Esophagus muscularis mucosa (tissue), 4 donors: ENCODE results near the gene PFDN5.

ENCODE experiments used
- EP300 ChIP-seq: sonication (generic); formaldehyde crosslinking; IDR thresholded peaks from one replicate; pipeline ENCODE4 v1.6.1; 2017; ENCODE audit warnings: antibody characterized with exemption
- POLR2AphosphoS5 ChIP-seq, 2 donors: sonication (generic); formaldehyde crosslinking; IDR thresholded peaks; one replicate each; pipeline ENCODE4 v1.6.1; 2017; ENCODE audit warnings: antibody characterized with exemption in 2 of 2
- TF ChIP-seq, protein P1 (sequence below), 3 experiments: fragments of 200-600 bp in 2 of 3; fragments of 450-650 bp in 1 of 3; sonication (generic) in 2 of 3; IDR thresholded peaks; one replicate each; pipeline ENCODE4 v1.5.1; 2017 to 2019; ENCODE audit warnings: antibody characterized with exemption in 3 of 3, mild to moderate bottlenecking in 2 of 3, moderate library complexity in 1 of 3

GRCh38 chr12:53289891-53290290 lies 5.5 kb upstream of the PFDN5 start:
- TF ChIP-seq, protein P1, sequence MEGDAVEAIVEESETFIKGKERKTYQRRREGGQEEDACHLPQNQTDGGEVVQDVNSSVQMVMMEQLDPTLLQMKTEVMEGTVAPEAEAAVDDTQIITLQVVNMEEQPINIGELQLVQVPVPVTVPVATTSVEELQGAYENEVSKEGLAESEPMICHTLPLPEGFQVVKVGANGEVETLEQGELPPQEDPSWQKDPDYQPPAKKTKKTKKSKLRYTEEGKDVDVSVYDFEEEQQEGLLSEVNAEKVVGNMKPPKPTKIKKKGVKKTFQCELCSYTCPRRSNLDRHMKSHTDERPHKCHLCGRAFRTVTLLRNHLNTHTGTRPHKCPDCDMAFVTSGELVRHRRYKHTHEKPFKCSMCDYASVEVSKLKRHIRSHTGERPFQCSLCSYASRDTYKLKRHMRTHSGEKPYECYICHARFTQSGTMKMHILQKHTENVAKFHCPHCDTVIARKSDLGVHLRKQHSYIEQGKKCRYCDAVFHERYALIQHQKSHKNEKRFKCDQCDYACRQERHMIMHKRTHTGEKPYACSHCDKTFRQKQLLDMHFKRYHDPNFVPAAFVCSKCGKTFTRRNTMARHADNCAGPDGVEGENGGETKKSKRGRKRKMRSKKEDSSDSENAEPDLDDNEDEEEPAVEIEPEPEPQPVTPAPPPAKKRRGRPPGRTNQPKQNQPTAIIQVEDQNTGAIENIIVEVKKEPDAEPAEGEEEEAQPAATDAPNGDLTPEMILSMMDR (IDR thresholded peaks at IDR 0.05): no peak
- no peak for TF ChIP-seq EP300
- TF ChIP-seq POLR2AphosphoS5 (IDR thresholded peaks at IDR 0.05): no peak
